Keratinocyte (primary cell): Measurements from ENCODE around the gene GBP2. TPM values are rescaled to one million over a fixed set of nuclear protein-coding genes. Genes with fewer than 3 reads are reported as not detected.

Experiments
- DNase-seq: peaks from one replicate; pipeline ENCODE4 v3.0.0-alpha.2; 2011; ENCODE audit warnings: low read depth, missing footprints, low spot score
- FAIRE-seq: peaks from 2 replicates; lab custom pipeline; 2011; peaks lifted over from hg19 to GRCh38; lab: Jason Lieb, UNC
- H2AFZ ChIP-seq: 2 replicates; pipeline ENCODE4 v1.6.0; 2012; ENCODE audit warnings: low read length, control low read depth, inconsistent platforms; ENCODE audit not compliant: control insufficient read depth
- H3K27ac ChIP-seq: 2 replicates; pipeline ENCODE4 v1.5.1; 2011; ENCODE audit warnings: low read length; ENCODE audit not compliant: control insufficient read depth, insufficient read depth
- H3K27me3 ChIP-seq: 3 replicates; pipeline ENCODE4 v1.6.0; 2011; ENCODE audit warnings: low read length; ENCODE audit not compliant: control insufficient read depth, insufficient read depth; ENCODE audit errors: extremely low read depth
- H3K36me3 ChIP-seq, 2 experiments: 2 replicates in 1 of 2; 3 replicates in 1 of 2; pipeline ENCODE4 v1.5.1; 2011; ENCODE audit warnings: low read length in 2 of 2, mild to moderate bottlenecking in 1 of 2; ENCODE audit not compliant: control insufficient read depth in 2 of 2, insufficient read depth in 2 of 2; ENCODE audit errors: extremely low read depth in 1 of 2
- H3K4me1 ChIP-seq: 3 replicates; pipeline ENCODE4 v1.5.1; 2011; ENCODE audit warnings: low read length; ENCODE audit not compliant: control insufficient read depth, insufficient read depth; ENCODE audit errors: extremely low read depth
- H3K4me2 ChIP-seq: 3 replicates; pipeline ENCODE4 v1.6.0; 2011; ENCODE audit warnings: low read depth, low read length; ENCODE audit not compliant: control insufficient read depth, insufficient read depth; ENCODE audit errors: extremely low read depth
- H3K4me3 ChIP-seq, 3 experiments: fragments of 200-600 bp in 1 of 3; sonication (generic) in 1 of 3; 2 replicates in 2 of 3; 3 replicates in 1 of 3; pipeline ENCODE4 v1.5.1; 2011 to 2016; ENCODE audit warnings: low read length in 3 of 3, mild to moderate bottlenecking in 3 of 3, control low read depth in 2 of 3, inconsistent platforms in 1 of 3, low read depth in 1 of 3, mixed read lengths in 1 of 3, mixed run types in 1 of 3, moderate library complexity in 1 of 3; ENCODE audit not compliant: control insufficient read depth in 2 of 3, insufficient read depth in 2 of 3; ENCODE audit errors: extremely low read depth in 1 of 3
- H3K79me2 ChIP-seq: 2 replicates; pipeline ENCODE4 v1.6.0; 2012; ENCODE audit warnings: low read length; ENCODE audit not compliant: control insufficient read depth, insufficient read depth
- H3K9ac ChIP-seq: 3 replicates; pipeline ENCODE4 v1.6.0; 2011; ENCODE audit warnings: low read length; ENCODE audit not compliant: control insufficient read depth, insufficient read depth; ENCODE audit errors: extremely low read depth
- H3K9me1 ChIP-seq: 3 replicates; pipeline ENCODE4 v1.6.0; 2011; ENCODE audit warnings: low read length; ENCODE audit not compliant: control insufficient read depth, insufficient read depth; ENCODE audit errors: extremely low read depth
- H3K9me3 ChIP-seq: 2 replicates; pipeline ENCODE4 v1.5.1; 2012; ENCODE audit warnings: low read depth, low read length; ENCODE audit not compliant: control insufficient read depth
- H4K20me1 ChIP-seq: 3 replicates; pipeline ENCODE4 v1.6.0; 2011; ENCODE audit warnings: low read length; ENCODE audit not compliant: control insufficient read depth, insufficient read depth; ENCODE audit errors: extremely low read depth
- CTCF ChIP-seq, 3 experiments: IDR thresholded peaks in 1 of 3; conservative IDR thresholded peaks in 1 of 3; optimal IDR thresholded peaks in 1 of 3; 2 replicates in 2 of 3; 3 replicates in 1 of 3; pipeline versions ENCODE3 to v1.5.1; 2011; ENCODE audit warnings: low read length in 3 of 3, mild to moderate bottlenecking in 3 of 3, moderate library complexity in 2 of 3, control low read depth in 1 of 3, inconsistent platforms in 1 of 3; ENCODE audit not compliant: insufficient read depth in 2 of 3; ENCODE audit errors: extremely low read depth in 1 of 3
- EZH2 ChIP-seq: IDR thresholded peaks from one replicate; pipeline ENCODE4 v1.6.1; 2012; ENCODE audit warnings: inconsistent platforms, mild to moderate bottlenecking, low read length, moderate library complexity
- dilution Hi-C: fragments of 300-500 bp; cut with MboI; formaldehyde crosslinking; loops from one replicate; pipeline ENCODE4 v1.7.0; 2020; ENCODE audit warnings: low sequenced_read_pairs; ENCODE audit not compliant: extremely low pct_ligation_motif_present
- polyA plus RNA-seq, 5 experiments: library from polyadenylated mRNA; depleted of rRNA in 3 of 5; stranded (reverse) in 3 of 5; stranded (forward) in 1 of 5; unstranded in 1 of 5; fragments of >200 nt; gene quantifications; 1 replicate in 1 of 5; 2 replicates in 3 of 5; 3 replicates in 1 of 5; pipeline versions ENCODE4 v1.2.1 to v1.2.3, GENCODE V29; 2011 to 2012; ENCODE audit warnings: missing spikeins in 2 of 5, low read depth in 1 of 5, low replicate concordance in 1 of 5

The GBP2 gene
- polyA plus RNA-seq, 1 donor (not counting 4 experiments of a cell fraction or from before 2014, with no cell fraction given), result 0.43 TPM

- H2AFZ ChIP-seq, result no peak overlapping the region
- no peak overlapping the region for H3K4me3 ChIP-seq
- dilution Hi-C loops, result no loop called here
- no peaks in the 10 kb centered on the region for H3K4me1 ChIP-seq
- no peaks in the 10 kb centered on the region for H3K27me3 ChIP-seq
- DNase-seq (no peak), FAIRE-seq (no peak)
- H3K9ac ChIP-seq, result no peak overlapping the region
- H3K4me2 ChIP-seq, result no peak overlapping the region
- H3K9me1 ChIP-seq, result no peaks in the 10 kb centered on the region
- no peaks in the 10 kb centered on the region for H3K36me3 ChIP-seq
- TF ChIP-seq EZH2 (no peak), CTCF (optimal IDR thresholded peaks at IDR 0.05 in 1 of 3, IDR thresholded peaks at IDR 0.05 in 1 of 3, conservative IDR thresholded peaks at IDR 0.05 in 1 of 3; ENCODE audit: extremely low read depth in 1 of 3, insufficient read depth in 2 of 3, low read length in 3 of 3) (no peak)
- H3K9me3 ChIP-seq, result no peaks in the 10 kb centered on the region
- no peaks in the 10 kb centered on the region for H3K79me2 ChIP-seq
- H3K27ac ChIP-seq, result no peak overlapping the region
- no peaks in the 10 kb centered on the region for H4K20me1 ChIP-seq
These were observed 7.8 kb upstream of the GBP2 start for GRCh38 chr1:89133747-89134146.

DNA sequence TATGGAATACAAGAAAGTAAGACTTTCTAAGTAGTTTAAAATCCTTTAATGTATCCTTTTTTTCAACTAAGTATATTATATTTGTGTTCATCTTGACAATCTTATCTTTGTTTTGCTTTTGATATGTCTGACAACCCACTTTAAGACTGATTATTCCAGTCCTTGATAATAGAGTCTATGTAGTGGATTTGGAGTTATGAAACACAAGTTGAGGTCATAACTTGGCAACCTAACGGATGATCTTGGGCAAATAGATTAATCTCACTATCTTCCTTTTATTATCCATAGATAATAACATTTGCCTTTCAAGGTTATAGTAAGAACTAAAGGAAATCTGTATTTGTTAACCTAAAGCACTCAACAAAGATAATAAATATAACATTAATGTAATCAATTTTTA is 4.8 kb upstream of the GBP2 start:
- dilution Hi-C loops, result no loop called here
- no peak overlapping the region for H3K27ac ChIP-seq
- no peak for FAIRE-seq
- no peak overlapping the region for H3K4me3 ChIP-seq
- no peak for TF ChIP-seq CTCF (optimal IDR thresholded peaks at IDR 0.05 in 1 of 3, IDR thresholded peaks at IDR 0.05 in 1 of 3, conservative IDR thresholded peaks at IDR 0.05 in 1 of 3; ENCODE audit: extremely low read depth in 1 of 3, insufficient read depth in 2 of 3, low read length in 3 of 3)
- no peak for TF ChIP-seq EZH2
- no peak overlapping the region for H2AFZ ChIP-seq
- no peak overlapping the region for H3K9ac ChIP-seq
- H3K4me1 ChIP-seq, result peaks cover 5% of the 10 kb centered on the region
- H3K9me3 ChIP-seq, result no peaks in the 10 kb centered on the region
- no peaks in the 10 kb centered on the region for H3K27me3 ChIP-seq
- no peaks in the 10 kb centered on the region for H3K79me2 ChIP-seq
- no peaks in the 10 kb centered on the region for H3K36me3 ChIP-seq
- DNase-seq, result no peak
- H3K9me1 ChIP-seq, result no peaks in the 10 kb centered on the region
- H3K4me2 ChIP-seq, result no peak overlapping the region
- H4K20me1 ChIP-seq, result no peaks in the 10 kb centered on the region
